HG02884 (cell line): ENCODE data around the gene BNC2.

Experiments
- ATAC-seq: cut with Tn5 transposase; IDR thresholded peaks from one replicate; pipeline ENCODE4 v1.9.1; 2021; ENCODE audit warnings: mild to moderate bottlenecking, moderate library complexity; ENCODE audit not compliant: unreplicated experiment

Gene BNC2

DNA sequence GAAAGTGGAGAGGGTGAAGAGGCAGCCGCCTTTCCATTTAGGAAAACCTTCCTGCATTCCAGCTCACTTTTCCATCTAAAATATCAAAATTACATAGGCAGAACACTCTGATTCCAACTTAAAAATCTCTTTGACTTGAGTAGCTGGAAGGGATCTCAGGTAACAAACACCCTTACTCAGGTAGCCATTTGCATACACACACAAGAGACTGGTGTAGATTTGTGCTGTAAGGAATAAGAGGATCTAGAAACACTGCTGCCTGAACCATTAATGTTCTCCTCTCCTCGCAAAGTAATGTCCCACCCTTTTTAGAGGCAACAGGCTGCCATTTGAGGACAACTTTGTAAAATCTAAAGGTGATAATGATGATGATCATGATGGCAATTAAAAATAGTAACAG, 53.5 kb downstream of the BNC2 start:
- ATAC-seq: no peak

DNA sequence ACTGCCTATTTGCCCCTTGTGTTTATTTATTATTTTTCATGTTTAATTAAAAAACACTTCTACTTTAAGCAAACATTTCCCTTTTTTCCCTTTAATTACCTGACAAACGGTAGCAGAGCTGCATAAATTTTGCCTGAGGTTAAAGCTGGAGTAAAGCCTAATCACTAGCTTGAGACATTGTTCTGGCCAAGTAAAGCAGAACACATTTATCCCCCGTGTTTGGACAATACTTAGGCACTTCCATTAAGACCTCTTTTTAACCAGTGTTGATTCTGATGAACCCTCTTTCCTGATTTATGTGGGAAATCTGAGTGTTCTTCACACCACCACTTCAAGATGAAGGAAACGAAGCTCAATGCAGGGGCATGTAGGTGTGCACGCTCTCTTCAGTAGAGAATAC, 54.5 kb downstream of the BNC2 start:
- no peak for ATAC-seq

DNA sequence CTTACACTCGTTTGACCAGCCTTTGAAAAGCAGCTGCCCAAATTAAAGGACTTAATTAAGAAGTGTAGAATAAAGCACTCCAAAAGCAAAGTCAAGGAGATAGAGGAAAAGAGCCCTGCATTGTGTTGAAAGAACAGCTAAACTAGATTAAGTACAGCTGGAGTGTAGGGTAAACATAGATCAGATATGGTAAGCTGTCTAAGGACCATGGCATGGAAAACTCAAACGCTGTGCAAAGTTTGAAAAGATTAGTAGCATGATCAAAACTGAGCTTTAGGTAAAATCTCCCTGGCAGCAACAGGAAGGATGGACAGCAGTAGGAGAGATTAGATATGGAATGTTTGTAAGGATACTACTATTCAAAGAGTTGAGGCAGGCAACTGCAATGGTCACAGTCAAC, 55.4 kb downstream of the BNC2 start:
- no peak for ATAC-seq

GRCh38 chr9:16813838-16814237, 56.6 kb downstream of the BNC2 start:
- no peak for ATAC-seq

DNA sequence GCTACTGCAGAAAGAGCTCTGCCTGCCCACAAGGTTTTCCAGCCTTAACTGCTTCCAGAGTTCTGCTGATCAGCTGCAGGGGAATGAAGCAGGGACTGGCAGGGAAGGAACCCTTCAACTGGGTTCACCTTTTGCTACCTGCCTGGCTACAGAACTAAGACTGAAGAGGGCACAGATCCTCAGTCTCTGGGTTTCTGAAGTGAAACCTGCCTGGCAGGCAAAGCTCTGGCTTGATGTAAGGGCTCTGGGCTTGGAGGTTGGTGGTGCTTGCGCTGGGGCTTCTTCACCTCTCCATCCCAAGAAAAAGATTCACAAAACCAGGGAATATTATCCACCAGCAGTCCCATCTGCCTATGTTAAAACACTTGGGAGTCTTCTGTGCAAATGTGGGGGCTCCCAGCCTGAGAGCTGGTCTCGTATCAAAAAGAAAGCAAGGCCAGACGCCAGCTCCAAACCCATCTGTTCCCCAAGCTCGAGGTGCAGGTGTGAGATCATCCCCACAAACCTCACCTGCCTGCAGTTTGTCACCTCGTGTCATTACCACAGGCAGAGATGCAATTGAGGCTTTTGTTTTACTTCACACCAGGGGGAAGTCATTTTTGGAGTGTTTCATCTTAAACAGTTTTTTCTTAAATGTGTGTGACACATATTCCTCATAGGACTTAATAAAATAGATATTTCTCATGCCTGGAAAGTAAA, 58.3 kb downstream of the BNC2 start:
- no peak for ATAC-seq

DNA sequence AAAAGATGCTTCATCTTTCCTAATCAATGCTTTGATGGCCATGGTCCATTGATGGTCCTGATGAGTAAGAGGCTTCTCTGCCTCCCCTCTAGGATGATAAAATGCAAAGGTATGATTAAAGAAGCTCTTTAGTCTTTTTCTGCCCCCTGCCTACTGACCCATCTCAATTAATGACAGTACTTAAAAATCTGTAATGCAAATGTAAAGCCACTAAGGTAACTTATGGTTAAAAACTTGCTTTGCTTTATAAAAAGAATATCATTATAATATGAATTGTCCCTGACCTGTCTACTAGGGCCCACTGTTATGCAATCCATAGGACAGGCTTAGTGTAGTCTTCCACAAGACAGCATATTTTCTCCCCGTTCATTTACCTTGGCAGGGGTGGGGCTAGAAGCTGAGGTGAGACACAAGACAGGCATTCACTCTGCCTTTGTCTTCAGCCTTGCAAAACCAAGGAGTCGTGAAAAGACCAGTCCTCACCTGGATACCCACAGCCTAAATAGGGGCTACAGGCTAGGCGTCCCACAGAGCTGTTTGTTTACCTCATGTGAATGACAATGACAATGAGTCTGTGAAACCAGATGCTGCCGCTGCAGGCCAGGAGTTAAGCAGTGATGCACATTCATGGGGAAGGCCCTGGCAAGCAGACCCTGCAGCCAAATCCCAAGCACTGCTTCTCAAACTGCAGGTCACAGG, 60.4 kb downstream of the BNC2 start:
- no peak for ATAC-seq

- no peak for ATAC-seq
These were observed 63.8 kb downstream of the BNC2 start for GRCh38 chr9:16806674-16807073.

DNA sequence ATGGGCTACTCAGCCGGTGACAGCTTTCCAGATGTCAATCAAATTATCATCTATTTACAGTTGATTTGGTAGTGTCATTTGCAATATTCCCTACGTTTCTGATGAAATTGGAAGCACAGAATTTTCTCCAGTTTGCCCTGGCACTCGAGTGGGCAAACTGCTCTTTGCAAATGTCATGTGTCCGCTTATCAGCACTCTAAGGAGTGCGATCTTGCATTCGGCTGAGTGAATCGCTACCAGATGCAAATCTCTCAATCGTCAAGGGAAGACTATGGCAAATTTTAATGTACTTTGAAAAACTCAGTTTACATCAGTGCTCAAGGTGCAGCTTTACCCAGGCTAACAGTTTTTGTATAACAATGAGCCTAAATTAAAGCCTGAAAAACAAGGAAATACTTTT, 66.8 kb downstream of the BNC2 start:
- ATAC-seq: no peak

GRCh38 chr9:16801871-16802466, 68.5 kb downstream of the BNC2 start:
- no peak for ATAC-seq

DNA sequence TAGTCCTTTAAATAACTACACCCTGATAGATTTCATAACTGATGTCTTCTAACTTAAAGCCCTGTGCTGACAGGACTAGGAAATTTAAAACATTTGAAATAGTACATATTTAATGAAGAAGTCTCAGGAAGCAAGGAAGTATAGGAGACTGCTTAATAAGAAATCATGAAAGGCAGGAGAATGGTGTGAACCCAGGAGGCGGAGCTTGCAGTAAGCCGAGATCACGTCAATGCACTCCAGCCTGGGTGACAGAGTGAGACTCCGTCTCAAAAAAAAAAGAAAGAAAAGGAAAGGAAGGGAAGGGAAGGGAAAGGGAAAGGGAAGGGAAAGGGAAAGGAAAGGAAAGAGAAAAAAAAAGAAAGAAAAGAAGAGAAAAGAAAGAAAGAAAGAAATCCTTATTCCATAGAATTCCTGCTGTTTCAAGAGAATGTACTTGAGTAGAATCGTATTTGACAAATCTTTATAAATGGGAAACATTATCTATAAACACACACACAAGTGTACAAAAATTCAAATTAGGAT, 74.1 kb downstream of the BNC2 start:
- no peak for ATAC-seq

DNA sequence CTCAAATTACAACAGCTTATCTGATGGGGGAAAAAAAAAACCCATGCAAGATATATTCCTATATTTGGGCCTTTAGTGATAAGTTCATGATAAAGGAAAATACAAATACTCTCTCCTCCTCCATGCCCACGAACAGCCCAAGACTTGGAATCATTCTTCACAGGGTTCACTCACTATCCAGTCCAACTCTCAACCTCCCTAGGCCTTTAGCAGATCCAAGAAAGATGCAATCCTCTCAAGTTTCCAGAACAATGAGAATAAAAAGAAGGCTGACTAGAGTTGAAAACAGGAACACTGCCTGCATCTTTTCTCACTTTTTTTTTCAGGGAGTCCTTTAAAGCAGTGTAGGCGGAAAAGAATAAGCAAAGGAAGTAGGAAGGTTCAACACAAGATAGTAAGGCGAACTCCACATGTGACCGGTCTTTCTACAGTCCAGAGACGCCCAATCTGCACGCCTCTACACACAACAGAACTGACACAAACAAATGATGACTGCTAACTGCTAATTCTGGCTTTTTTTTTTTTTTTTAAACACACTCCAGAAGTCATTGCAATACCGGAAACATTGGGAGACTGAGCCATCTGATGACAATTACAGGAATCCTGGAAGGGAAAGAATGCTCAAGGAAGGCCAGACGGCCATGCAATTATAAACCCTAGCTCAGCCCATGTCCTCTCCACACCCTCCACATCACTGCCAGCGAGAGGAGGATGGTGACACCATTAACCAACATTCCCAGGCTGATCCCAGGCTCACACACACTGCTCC, 75.4 kb downstream of the BNC2 start:
- ATAC-seq: no peak

DNA sequence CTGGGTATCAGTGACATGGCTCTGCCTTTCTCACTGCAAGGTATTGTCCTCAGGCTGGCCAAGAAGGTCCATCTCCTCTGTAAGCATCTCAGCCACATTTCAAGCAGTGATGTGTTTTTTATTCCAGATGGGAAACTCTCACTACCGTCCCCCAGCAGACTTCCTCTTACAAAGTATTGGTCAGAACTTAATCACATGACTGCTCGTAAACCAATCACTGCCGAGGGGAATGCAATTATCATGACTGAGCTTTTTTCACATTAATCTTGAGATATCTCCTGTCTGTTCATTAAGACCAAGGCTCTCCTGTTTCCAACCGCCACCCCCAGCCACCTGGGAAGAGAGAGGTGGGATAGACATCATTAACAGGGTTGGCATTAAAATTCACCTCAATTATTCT, 76.4 kb downstream of the BNC2 start:
- no peak for ATAC-seq

DNA sequence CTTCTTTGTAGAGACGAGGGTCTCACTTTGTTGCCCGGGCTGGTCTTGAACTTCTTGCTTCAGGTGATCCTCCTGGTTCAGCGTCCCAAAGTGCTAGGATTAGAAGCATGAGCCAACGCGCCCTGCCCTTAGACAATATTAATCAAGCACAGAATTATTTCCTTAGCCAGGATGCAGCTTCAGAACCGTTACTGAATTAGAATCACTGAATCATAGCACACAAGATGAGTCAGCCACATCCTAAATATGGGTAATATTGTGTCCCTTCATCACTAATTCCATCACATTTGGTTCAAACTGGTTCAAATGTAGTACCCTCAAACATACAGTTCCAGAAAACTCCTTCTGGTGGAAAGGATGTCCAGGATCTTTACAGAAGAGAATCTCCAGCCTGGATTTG, 82.7 kb downstream of the BNC2 start:
- ATAC-seq: no peak

DNA sequence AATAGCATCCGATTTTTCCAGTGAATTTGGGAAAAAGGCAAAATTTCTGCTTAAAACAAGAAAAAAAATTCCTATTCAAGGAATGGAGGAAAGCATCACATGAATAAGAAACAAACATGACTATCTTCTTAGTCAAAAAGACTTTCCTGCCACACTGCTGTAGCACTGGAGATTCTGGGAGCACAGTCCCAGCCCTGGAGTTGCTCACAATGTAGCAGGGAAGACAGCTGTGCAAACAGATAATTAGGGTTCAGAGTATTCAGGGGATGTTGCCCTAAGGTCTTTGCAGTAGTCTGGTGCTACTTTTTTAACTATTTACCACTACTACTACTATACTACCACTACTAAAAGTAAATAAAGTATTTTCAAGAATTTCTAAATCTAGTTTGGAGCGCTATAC, 86.5 kb downstream of the BNC2 start:
- no peak for ATAC-seq

GRCh38 chr9:16782490-16782889, 88.0 kb downstream of the BNC2 start:
- ATAC-seq: no peak

- ATAC-seq: no peak
These were observed 95.1 kb downstream of the BNC2 start for GRCh38 chr9:16775330-16775729.

DNA sequence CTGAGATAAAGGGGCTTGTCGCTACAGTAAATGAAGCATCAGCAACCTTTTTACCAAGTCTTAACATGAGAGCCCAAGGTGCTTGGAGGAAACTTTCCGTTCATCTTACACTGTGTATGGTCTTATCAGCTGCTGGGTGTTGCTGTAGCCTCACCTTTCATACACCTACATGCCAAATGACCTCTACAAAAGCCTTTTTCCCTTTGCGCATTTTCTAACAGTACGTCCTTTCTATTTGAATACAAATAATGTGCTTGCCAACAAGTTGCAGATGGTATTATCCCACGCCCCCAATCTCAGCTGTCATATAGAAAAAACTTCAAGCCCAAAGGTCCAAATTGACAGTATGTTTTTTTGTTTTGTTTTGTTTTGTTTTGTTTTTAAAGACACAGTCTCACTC, 96.9 kb downstream of the BNC2 start:
- ATAC-seq: no peak

DNA sequence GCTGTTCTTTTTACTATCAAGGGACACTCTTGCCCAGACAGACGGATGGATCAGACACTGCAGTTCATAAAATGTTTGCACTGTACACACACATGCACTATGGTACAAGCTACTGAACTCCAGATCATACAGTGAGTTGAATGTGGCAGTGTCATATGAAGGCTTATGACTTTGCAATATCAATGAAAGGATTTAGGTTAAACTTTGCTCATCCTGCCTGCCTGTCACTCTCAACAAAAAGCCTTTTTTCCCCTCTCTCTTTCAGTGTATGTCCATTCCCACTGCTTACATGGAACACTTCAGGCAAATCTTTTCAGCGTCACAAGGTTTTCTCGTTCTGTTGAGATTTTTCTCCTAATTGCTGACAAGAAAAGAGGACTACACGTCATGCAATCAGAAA, 97.4 kb downstream of the BNC2 start:
- no peak for ATAC-seq

DNA sequence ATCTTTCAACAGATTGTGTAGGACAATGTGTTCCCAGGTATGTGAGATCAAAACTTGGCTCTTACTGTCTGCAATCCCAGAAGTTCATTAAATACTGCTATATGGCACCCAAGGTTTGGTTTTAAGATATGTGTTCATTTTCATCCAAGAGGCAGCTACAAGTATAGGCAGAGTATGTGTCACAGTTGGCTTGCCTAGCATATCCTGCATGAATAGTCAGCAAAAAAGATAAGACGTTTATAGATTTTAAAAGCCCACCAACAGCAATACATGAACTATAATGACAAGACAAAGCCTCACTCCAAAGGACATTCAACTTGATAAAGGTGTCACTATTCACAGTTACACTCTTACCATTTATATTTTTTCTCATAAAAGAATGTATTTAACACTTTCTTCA, 99.1 kb downstream of the BNC2 start:
- no peak for ATAC-seq

GRCh38 chr9:16769291-16769690, 101.2 kb downstream of the BNC2 start:
- no peak for ATAC-seq

DNA sequence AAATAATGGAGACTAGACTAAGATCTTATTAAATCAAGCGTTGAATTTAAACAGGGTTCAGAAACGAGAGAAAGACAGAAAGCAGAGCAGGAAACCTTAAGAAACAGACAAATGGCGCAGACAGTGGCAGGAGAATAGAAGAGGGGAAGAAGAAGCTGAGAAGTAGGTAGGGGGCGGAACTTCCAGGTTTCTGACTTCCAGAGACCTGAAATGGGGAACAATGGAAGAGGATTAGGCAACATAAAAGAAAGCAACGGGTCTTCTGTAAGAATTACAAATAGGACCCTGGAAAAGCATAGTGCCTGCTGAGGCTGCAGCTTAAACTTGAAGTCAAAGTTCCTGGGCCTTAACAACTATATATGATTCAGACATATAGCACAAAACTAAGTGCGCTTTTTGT, 101.7 kb downstream of the BNC2 start:
- ATAC-seq: no peak
